Measurements from ENCODE around the gene KCNE1. TPM values are rescaled to one million over a fixed set of nuclear protein-coding genes. Genes with fewer than 3 reads are reported as not detected.
"Not testable (repeated sequence)": the region's sequence is repeated elsewhere in the genome, so short reads cannot be mapped to it uniquely, and the experiment has no call there.

The KCNE1 gene
- total RNA-seq, 1 donor from 2014 or later = not detected

GRCh38 chr21:34558166-34558565 is 46.2 kb upstream of the KCNE1 start:
- no peak for DNase-seq (ENCODE audit: low read depth)
- no peak overlapping the region for H3K4me3 ChIP-seq (ENCODE audit: low read depth, low read length)
- no peak for TF ChIP-seq CTCF (IDR thresholded peaks at IDR 0.05; ENCODE audit: insufficient read depth, low read length, poor library complexity, severe bottlenecking)

DNA sequence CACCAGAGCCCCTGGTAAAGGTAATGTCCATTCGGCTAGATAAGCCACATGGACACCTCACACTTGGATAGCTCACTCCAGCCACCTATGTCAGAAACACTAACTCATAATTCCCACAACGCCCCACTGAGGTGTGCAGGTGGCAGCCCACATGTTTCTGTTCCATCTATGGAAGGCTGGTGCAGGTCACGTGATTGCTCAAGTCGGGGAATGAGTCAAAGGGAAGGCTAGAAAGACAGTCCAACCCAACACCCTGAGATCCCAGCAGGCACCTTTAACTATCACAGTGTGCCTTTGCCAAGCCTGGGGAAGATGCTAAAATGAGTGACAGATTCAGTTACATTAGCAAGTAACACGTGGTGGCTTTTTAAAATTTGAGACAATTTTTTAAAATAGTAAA is 45.3 kb upstream of the KCNE1 start:
- no peaks in the 10 kb centered on the region for H3K36me3 ChIP-seq (ENCODE audit: control insufficient read depth, insufficient read depth, low read length)
- no peaks in the 10 kb centered on the region for H3K27me3 ChIP-seq (ENCODE audit: control insufficient read depth, insufficient read depth, low read length)
- DNase-seq (ENCODE audit: low read depth) = no peak
- TF ChIP-seq CTCF (IDR thresholded peaks at IDR 0.05; ENCODE audit: insufficient read depth, low read length, poor library complexity, severe bottlenecking) = no peak
- no peak overlapping the region for H3K4me3 ChIP-seq (ENCODE audit: low read depth, low read length)

More at GRCh38 chr21:34558166-34558565, 46.2 kb upstream of the KCNE1 start:
- H3K27me3 ChIP-seq (ENCODE audit: control insufficient read depth, insufficient read depth, low read length) = no peaks in the 10 kb centered on the region
- no peaks in the 10 kb centered on the region for H3K36me3 ChIP-seq (ENCODE audit: control insufficient read depth, insufficient read depth, low read length)

DNA sequence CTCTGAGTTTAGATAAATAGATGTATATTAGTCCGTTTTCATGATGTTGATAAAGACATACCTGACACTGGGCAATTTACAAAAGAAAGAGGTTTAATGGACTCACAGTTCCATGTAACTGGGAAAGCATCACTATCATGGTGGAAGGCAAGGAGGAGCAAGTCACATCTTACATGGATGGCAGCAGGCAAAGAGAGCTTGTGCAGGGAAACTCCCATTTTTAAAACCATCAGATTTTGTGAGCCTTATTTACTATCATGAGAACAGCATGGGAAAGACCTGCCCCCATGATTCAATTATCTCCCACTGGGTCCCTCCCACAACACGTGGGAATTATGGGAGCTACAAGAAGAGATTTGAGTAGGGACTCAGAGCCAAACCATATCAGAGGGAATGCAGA is 42.7 kb upstream of the KCNE1 start:
- H3K4me3 ChIP-seq (ENCODE audit: low read depth, low read length); H3K36me3 ChIP-seq (ENCODE audit: control insufficient read depth, insufficient read depth, low read length); H3K27me3 ChIP-seq (ENCODE audit: control insufficient read depth, insufficient read depth, low read length); DNase-seq (ENCODE audit: low read depth): not testable (repeated sequence)

GRCh38 chr21:34554227-34554626 is 42.2 kb upstream of the KCNE1 start:
- no peak overlapping the region for H3K4me3 ChIP-seq (ENCODE audit: low read depth, low read length)
- H3K36me3 ChIP-seq (ENCODE audit: control insufficient read depth, insufficient read depth, low read length) = no peaks in the 10 kb centered on the region
- TF ChIP-seq CTCF (IDR thresholded peaks at IDR 0.05; ENCODE audit: insufficient read depth, low read length, poor library complexity, severe bottlenecking) = no peak
- no peak for DNase-seq (ENCODE audit: low read depth)
- H3K27me3 ChIP-seq (ENCODE audit: control insufficient read depth, insufficient read depth, low read length) = no peaks in the 10 kb centered on the region

- no peak for TF ChIP-seq CTCF (IDR thresholded peaks at IDR 0.05; ENCODE audit: insufficient read depth, low read length, poor library complexity, severe bottlenecking)
- Histone ChIP-seq H3K27me3 (ENCODE audit: control insufficient read depth, insufficient read depth, low read length) (no peaks in the 10 kb centered on the region), H3K4me3 (ENCODE audit: low read depth, low read length) (no peak overlapping the region), H3K36me3 (ENCODE audit: control insufficient read depth, insufficient read depth, low read length) (no peaks in the 10 kb centered on the region)
- DNase-seq (ENCODE audit: low read depth) = no peak
Measured at GRCh38 chr21:34553151-34553952, 41.3 kb upstream of the KCNE1 start.

DNA sequence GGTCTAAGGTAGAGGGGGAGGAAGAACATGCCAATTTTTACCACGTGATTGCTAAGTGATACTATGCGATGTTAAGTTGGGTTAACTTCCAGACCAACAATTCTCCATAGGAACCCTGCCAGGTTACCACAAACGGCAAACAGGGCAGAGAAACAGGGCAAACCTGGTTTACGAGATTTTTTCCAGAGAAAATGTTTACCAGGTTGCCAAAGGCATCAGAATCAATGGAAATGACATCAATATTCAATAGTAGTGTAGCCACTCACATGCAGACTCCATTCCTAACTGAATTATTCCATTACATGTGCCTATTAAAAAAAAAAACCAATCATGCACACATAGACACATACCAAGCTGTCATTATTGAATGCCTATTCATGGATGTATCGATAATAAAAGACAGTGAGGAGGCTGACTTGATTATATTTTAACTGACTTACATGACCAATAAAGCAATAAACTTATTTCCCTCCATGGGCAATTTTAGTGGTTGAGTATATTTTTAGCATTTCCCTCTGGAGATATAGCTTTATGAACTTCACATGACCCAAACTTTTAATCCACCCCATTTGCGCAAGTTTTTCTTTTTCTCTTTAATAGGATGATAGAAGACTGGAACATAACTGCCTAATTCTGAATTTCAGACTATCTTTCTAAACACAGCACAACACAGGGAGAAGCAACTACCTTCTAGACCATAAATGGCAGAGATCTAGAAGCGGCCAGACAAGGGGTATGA is 40.5 kb upstream of the KCNE1 start:
- Histone ChIP-seq H3K27me3 (ENCODE audit: control insufficient read depth, insufficient read depth, low read length) (no peaks in the 10 kb centered on the region), H3K36me3 (ENCODE audit: control insufficient read depth, insufficient read depth, low read length) (no peaks in the 10 kb centered on the region), H3K4me3 (ENCODE audit: low read depth, low read length) (no peak overlapping the region)
- TF ChIP-seq CTCF (IDR thresholded peaks at IDR 0.05; ENCODE audit: insufficient read depth, low read length, poor library complexity, severe bottlenecking) = no peak
- DNase-seq (ENCODE audit: low read depth) = no peak
